ENCODE results near the gene NELFB. TPM values are rescaled to one million over a fixed set of nuclear protein-coding genes. Genes with fewer than 3 reads are reported as not detected.

Gene NELFB
- total RNA-seq, 1 experiment from 2014 or later = 40.5 TPM

GRCh38 chr9:137303151-137303892 is 48.2 kb downstream of the NELFB start:
- Mint-ChIP-seq H3K27me3 (ENCODE audit: insufficient read depth, unreplicated experiment) (no peaks in the 10 kb centered on the region), H3K9me3 (ENCODE audit: unreplicated experiment) (no peaks in the 10 kb centered on the region), H3K4me3 (ENCODE audit: unreplicated experiment) (no peak overlapping the region), H3K36me3 (ENCODE audit: insufficient read depth, unreplicated experiment) (peaks cover 12% of the 10 kb centered on the region), H3K27ac (ENCODE audit: low read depth, unreplicated experiment) (no peak overlapping the region), H3K4me1 (ENCODE audit: insufficient read depth, unreplicated experiment) (no peaks in the 10 kb centered on the region)
- POLR2A ChIA-PET = interaction anchor here (1.5 to 2.0 kb wide), 2 partner anchors 49 to 119 kb away, joined by 5 read pairs; partner anchors contain the start of genes EXD3 and NELFB
- BruUV-seq (replicated peaks) = no TSS peak
- no peak for TF ChIP-seq CTCF (IDR thresholded peaks at IDR 0.05; ENCODE audit: unreplicated experiment)
- CTCF ChIA-PET = interaction anchor here (0.6 to 0.7 kb wide), 3 partner anchors 20 to 232 kb away, joined by 3 to 4 read pairs (median 3); no protein-coding TSS in a partner anchor
- intact Hi-C loops (cut with micrococcal nuclease) = loop anchor here (5.0 kb wide), 1 partner anchor 119 kb away; the partner anchor contains the start of genes EXD3 and NOXA1
- no peak for DNase-seq (ENCODE audit: unreplicated experiment)

- Mint-ChIP-seq H3K36me3 (ENCODE audit: insufficient read depth, unreplicated experiment) (peaks cover 10% of the 10 kb centered on the region), H3K4me1 (ENCODE audit: insufficient read depth, unreplicated experiment) (no peaks in the 10 kb centered on the region), H3K27me3 (ENCODE audit: insufficient read depth, unreplicated experiment) (no peaks in the 10 kb centered on the region), H3K4me3 (ENCODE audit: unreplicated experiment) (no peak overlapping the region), H3K27ac (ENCODE audit: low read depth, unreplicated experiment) (no peak overlapping the region), H3K9me3 (ENCODE audit: unreplicated experiment) (no peaks in the 10 kb centered on the region)
- no TSS peak for BruUV-seq (replicated peaks)
- intact Hi-C loops (cut with micrococcal nuclease) = loop anchor here (5.0 kb wide), 1 partner anchor 118 kb away; the partner anchor contains the start of genes EXD3 and NOXA1
- no peak for TF ChIP-seq CTCF (IDR thresholded peaks at IDR 0.05; ENCODE audit: unreplicated experiment)
- POLR2A ChIA-PET = interaction anchor here (1.5 to 2.0 kb wide), 2 partner anchors 49 to 119 kb away, joined by 5 read pairs; partner anchors contain the start of genes EXD3 and NELFB
- DNase-seq (ENCODE audit: unreplicated experiment) = no peak
- CTCF ChIA-PET = interaction anchor here (0.6 to 1.2 kb wide), 4 partner anchors 7 to 231 kb away, joined by 3 to 4 read pairs (median 3); no protein-coding TSS in a partner anchor
Observed at GRCh38 chr9:137303893-137304382, 48.8 kb downstream of the NELFB start.

- TF ChIP-seq CTCF (IDR thresholded peaks at IDR 0.05; ENCODE audit: unreplicated experiment) = no peak
- intact Hi-C loops (cut with micrococcal nuclease) = loop anchor here (5.0 kb wide), 1 partner anchor 118 kb away; the partner anchor contains the start of genes EXD3 and NOXA1
- POLR2A ChIA-PET = interaction anchor here (2.0 kb wide), 1 partner anchor 118 kb away, joined by 5 read pairs; the partner anchor contains the start of gene EXD3
- H3K9me3 Mint-ChIP-seq (ENCODE audit: unreplicated experiment) = no peaks in the 10 kb centered on the region
- CTCF ChIA-PET = interaction anchor here (0.6 to 1.2 kb wide), 3 partner anchors 8 to 193 kb away, joined by 3 to 4 read pairs (median 3); no protein-coding TSS in a partner anchor
- no TSS peak for BruUV-seq (replicated peaks)
- no peaks in the 10 kb centered on the region for H3K27me3 Mint-ChIP-seq (ENCODE audit: insufficient read depth, unreplicated experiment)
- H3K4me3 Mint-ChIP-seq (ENCODE audit: unreplicated experiment) = no peak overlapping the region
- H3K36me3 Mint-ChIP-seq (ENCODE audit: insufficient read depth, unreplicated experiment) = peaks cover 7% of the 10 kb centered on the region
- no peak for DNase-seq (ENCODE audit: unreplicated experiment)
- no peaks in the 10 kb centered on the region for H3K4me1 Mint-ChIP-seq (ENCODE audit: insufficient read depth, unreplicated experiment)
- no peak overlapping the region for H3K27ac Mint-ChIP-seq (ENCODE audit: low read depth, unreplicated experiment)
Observed at GRCh38 chr9:137304383-137305059, 49.4 kb downstream of the NELFB start.
